ENCODE data around the gene KCNAB1.

DNA sequence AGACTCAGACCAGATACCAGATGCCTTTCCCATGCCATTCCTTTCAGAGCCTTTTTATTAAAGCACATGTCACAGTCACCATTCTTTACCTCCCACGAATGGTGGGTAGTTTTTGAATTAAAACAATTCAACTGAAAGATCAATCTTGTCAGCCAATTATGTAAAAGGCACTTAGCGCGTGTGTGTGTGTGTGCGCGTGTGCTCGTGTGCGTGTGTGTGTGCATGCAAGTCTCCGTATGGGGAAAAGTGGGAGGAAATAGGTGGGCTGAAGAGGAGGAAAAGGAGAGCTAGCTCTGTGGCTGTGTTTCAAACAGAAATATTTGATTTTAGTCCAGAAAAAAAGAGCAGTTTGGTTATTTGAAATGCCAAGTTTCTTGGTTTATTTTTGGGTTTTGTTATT is 177.2 kb downstream of the KCNAB1 start:
- TF ChIP-seq CTCF (IDR thresholded peaks at IDR 0.05; ENCODE audit: low read length) = no peak
- no peak for TF ChIP-seq EZH2 (IDR thresholded peaks at IDR 0.05; ENCODE audit: borderline replicate concordance, low read length)
